GM21619 (cell line): ENCODE results near the gene CLTB.

ENCODE experiments used
- ATAC-seq: cut with Tn5 transposase; IDR thresholded peaks from one replicate; pipeline ENCODE4 v1.9.1; 2021; ENCODE audit not compliant: unreplicated experiment

Gene CLTB

DNA sequence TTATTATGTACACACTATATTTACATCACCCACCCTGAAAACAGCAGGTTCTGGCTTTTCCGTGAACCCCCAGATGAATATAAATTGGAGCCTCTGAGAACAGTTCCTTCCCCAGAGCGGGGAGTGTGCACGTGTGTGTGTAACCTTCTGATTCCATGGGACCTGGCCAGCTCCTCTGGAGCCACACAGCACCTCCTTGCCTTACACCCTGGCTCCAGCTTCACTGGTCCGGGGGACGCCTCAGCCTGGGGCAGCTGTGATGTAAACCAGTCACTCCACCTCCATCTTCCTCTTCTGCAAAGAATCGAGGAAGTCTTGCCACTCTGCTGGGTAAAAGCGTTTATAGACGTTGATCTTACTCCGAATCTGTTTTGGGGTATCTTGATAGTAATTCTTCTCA lies 32.4 kb downstream of the CLTB start:
- no peak for ATAC-seq

DNA sequence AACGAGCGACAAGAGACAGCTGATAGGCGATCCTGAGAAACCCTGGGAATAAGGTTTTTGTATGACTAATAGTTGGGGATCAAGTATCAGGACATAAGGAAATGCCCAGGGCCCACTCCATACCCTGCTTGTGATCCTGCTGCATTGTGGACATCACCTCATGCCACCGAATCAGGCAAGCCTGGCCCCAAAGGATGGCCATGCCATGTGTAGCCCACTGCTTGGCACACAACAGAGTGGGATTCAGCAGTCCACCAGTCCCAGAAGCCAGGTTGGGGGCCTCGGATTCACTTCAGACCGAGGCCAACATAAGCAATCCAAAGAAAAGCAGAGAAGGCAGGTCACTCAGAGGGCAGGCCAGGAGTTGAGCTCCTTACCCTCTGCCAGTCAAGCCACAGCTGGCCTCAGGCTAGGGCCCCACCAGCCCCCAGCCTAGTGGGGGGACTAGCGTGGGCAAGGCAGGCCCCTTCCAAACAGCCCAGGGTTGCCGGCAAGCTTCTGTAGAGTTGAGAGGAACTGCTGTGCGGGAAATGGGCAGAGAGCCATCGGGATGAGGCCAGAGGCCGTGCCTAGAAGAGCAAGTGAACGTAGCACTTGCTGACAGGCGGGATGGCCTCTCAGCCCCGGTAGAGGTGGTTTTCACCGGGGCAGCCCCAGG lies 33.0 kb downstream of the CLTB start:
- ATAC-seq, result no peak

DNA sequence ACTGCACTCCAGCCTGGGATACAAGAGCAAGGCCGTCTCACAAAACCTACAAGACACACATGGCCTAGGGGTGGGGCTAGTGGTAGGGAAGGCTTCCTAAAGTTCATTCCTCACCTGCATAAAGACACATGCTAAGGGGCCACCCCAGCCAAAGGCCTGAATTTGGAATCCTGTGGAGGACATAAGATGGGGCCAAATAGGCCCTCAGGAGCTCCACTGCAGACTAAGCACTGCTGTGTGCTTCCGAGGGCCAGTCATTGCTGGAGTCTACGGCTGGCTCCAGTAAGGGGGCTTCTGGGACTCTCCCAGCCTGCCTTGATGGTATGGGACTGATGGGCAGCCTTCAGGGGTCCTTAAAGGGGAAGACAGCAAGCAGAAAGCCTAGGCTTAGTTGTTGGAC lies 33.6 kb downstream of the CLTB start:
- no peak for ATAC-seq

DNA sequence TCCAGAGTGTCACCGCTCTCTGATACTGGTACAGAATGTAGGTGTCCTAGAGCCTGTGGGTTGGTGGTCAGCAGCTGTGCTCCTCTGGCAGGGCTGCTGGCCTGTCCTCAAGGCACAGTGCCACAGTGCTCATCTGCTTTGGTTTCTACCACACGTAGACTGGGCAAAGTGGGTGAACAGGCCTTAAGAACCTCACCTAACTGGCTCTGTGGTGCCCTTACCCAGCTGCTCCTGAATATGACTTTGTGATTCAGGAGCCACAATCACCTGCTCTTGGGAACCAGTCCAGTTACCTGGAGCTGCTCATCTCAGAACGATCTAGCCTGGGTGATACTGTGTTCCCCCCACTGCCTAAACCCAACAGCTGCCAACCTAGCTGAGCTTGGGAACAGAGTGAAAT lies 34.4 kb downstream of the CLTB start:
- no peak for ATAC-seq

DNA sequence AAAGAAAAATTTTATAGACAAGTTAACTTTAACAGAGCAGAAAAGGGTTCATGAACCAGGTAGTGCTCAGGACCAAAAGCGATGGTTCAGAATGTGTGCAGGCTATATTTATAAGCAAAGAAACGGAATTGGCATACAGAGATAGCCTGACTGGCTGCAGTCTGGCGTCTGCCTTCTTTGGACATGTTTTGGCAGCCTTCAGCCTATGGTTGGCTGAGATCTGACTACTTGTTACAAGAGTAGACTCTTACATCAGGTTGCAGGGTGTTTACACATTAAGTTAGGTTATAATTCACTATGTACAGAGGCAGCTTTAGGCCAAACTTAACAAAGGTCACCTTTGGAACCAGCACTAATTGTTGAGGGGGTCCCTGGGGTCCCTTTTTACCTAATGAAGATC lies 34.9 kb downstream of the CLTB start:
- ATAC-seq, result no peak

DNA sequence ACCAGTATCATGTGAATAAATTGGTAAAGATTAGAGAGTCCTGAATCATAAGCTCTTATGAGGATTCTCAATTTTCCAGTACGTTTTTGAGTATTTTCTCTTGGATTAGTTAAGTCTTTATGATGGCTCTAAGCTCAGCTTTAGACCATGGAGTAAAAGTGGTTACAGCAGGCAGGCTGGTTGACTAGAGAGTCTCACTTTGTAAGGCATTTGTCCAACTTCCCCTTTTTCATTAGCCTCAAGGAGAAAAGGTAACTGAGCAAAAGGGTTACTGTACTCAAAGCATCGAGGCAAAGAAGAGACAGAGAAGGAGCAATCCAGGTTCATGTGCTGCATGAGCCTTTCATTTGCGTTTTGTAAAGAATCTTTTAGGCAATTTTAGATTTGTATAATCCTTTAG lies 36.5 kb downstream of the CLTB start:
- ATAC-seq, result no peak

DNA sequence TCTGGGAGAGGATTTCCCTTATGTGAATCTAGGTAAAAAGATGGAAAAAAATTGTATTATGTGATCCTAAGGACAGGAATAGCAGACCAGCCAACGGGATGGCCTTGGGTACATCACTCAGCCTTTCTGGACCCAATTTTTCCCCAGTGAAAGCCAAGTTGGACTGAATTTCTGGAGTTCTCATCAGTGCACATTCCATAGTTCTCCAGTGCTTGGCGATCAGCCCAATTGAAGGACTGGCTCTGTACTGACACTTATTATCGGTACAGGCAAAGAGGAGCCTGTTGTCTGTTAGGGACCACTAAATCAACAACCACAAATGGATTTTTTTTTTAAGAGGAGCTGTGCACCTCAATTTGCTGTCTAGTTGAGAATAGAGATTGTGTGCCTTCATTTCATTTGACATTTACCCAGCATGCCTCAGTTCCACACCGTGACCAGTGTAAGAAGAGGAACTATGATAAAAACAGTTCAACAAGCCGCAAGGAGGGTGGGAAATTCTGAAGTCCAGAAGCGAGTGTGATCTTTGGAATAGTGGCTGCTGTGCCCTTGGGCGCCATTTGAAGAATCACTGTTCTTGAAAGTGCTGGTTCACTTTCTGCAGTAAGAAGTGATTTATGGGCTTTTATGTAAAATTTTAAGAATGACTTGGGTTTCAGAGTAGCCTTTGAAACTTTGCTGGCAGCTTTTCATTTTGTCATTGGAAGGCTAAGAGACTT lies 43.1 kb downstream of the CLTB start:
- ATAC-seq, result no peak

DNA sequence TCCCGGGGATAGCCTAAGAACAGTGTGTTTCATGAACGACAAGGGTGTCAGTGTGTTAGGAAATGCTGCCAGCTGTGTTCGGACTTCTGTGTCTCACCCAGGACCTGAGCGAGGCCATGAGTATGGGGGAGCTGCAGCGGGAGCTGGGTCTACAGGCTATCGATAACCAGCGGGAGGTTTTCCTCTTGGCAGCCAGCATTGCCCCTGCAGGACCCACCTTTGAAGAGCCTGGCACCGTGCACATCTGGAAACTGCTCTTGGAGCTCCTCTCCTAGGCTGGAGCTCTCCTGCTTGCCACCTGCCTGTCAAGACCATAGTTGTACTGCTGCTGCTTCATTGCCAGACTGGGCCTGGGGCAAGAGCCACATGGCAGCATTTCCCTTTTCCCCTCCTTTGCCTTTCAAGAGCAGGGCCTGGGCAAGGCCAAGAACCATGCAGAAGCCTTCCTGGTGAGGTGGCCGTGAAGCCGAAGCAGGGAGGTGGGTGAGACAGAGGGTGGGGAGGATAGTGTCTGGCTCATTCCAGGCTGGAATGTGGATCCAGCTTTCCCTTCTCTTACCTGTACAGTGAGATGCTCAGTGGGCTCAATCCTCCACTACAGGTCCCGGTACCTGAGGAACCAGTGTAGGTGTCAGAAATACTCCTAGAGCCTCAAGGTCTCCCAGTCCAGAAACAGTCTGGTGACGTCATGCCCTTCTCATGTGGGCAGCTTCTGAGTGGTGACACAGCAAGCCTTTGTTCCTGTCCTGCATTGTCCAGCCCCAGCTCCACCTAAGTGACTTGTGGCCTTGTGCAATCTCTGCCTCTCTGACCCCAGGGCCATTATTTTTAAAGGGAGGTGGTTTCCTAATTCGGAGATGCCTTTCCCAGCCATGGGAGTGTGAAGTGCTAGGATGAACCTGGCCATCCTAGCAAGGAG lies 44.5 kb downstream of the CLTB start:
- ATAC-seq, result no peak

DNA sequence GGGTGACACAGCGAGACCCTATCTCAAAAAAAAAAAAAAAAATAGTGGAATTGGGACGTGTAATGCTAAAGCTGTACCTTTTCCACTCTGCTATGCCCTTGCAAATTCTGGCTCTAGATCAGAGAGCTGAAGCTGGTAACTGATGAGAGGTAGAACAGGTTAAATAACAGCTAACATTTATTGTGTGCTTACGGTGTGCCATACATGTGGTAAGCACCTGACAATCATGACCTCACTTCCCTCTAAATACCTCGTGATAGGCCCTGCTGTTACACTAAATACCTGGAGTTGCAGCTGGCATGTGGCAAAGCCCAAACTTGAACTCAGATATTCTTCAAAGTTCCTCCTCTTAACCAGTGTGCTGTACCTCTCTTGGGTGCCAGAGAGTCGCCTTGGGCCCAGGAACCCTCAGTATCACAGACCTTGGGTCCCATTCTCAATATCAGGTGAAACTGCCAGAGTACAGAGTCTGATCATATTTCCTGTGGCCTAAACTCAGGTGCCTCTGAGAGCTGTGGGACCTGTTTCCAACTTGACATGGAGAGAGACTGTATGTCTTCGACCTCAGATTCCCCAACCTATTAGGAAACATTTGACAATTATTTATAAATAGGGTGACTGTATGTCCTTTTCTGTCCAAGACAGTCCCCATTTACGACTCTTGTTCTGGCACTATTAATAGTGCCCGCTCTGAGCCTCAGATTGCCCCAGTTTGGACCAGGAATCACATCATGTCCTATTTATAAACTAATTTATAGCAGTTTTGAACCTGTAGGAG lies 46.2 kb downstream of the CLTB start:
- no peak for ATAC-seq

DNA sequence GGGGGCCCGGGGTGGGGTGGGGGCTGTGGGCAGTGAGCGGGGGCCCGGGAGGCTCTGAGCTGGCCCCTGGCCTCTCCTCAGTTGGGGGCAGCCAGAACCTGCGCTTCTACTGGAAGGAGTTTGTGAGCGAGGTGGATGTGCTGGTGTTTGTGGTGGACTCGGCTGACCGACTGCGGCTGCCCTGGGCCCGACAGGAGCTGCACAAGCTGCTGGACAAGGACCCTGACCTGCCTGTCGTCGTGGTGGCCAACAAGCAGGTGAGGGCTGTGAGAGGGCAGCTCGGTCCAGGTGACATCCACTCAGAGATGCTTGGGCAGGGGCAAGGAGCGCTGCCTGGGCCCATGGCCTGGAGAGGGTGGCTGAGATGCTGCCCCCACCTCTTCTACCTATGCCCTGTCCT lies 47.6 kb downstream of the CLTB start:
- ATAC-seq, result no peak

DNA sequence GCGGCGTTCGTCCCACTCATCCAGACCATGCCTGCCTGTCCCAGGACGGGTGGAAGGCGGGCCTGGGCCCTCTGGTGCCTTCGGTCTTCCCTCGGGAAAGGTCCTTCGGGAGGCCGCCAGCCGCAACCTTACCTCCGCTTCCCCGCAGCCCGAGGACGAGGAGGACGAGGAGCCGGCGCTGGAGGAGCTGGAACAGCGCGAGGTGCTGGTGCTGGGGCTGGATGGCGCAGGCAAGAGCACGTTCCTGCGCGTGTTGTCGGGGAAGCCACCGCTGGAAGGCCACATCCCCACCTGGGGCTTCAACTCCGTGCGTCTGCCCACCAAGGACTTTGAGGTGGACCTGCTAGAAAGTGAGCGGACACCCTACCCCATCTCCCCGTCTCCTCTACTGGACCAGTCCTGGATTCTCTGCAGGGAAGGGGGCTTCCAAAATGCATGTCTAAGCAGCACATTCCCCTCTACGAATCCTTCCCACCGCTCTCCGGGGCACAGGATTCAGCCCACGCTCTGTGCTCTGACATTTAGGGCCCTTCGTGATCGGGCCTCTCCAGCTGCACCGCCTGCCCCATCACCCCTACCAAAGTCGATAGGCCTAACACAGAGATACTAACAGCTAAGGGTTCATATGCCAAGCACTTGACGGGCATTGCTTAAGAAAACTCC lies 50.0 kb downstream of the CLTB start:
- ATAC-seq, result no peak

DNA sequence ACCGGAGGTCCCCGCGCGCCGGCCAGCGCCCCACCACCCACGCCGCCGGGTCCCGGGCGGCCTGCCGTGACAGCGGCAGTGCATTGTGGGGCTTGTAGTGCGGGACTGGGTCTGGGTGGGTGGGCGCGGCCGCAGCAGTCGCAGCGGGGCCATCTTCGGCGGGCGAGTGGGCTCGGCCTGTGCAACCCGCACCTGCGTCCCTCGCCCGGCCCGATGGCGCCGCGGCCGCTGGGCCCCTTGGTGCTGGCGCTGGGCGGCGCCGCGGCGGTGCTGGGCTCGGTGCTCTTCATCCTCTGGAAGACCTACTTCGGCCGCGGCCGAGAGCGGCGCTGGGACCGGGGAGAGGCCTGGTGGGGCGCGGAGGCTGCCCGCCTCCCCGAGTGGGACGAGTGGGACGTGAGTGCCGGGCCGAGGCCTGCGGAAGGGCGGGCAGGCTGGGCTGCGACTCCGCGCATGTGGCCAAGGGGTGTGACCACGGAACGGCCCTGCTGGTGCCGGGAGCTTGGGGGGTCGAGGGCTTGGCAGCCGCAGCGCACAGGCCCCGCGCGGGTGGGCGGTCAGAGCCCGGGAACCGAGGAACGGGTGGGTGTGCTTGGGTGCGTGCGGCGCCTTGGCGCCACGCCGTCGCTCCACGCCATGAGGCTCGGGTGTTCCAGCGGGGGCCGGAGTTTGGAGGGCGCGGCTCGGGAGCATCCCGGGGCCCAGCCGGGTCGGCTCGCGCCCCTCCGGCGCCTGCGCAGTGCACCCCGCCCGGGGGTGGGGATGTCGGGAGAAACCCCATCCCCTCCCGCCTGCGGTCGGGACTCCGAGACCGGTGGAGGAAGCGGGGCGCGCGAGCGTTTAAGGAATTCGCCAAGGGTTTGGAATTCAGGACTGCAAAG lies 50.7 kb downstream of the CLTB start, which contains the start of gene ARL10:
Gene ARL10 (plus strand): TSS at position 137 of the 881 bp plus-strand sequence. CDS start 77 bp downstream, at position 214.
- ATAC-seq, result peak; percentile 32

DNA sequence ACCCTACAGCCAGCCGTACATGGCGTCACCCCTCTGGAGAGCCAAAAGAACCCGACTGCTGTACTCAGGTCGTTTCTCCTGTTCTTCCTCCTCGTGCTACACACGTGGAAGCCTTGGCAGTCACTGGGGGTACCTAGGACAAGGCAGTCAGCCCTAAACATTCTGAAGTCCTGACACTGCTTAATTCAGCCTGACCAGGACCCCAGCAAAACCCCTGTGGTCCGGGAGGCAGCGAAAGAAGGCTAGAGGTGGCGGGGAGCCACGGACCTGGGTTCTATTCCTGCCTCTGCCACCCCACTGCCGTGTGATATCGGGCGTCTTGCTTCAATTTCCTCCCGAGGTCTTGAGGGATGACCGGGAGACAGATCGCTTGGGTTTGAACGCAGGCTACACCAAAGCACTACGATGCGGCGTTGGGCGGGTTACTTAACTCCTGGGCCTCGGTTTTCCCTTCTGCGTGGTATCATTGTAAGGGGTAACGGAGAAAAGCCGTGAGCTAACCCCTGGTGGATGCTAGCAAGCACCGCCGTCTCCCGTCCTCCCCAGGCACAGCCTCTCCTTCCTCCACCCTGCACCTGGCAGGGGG lies 51.5 kb downstream of the CLTB start:
- no peak for ATAC-seq

DNA sequence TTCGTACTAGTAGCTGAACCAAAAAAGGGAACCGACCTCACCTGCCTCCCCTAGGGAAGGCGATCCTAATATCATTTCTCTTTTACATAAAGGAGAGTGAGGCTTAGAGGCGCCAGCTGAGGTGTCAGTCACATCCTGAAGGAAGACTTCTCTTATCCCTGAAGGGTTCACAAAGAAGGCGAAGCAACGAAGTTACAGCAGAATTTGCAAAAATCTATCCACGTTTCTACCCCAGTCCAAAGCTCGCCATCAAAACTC lies 54.2 kb downstream of the CLTB start:
- ATAC-seq, result peak; percentile 11

DNA sequence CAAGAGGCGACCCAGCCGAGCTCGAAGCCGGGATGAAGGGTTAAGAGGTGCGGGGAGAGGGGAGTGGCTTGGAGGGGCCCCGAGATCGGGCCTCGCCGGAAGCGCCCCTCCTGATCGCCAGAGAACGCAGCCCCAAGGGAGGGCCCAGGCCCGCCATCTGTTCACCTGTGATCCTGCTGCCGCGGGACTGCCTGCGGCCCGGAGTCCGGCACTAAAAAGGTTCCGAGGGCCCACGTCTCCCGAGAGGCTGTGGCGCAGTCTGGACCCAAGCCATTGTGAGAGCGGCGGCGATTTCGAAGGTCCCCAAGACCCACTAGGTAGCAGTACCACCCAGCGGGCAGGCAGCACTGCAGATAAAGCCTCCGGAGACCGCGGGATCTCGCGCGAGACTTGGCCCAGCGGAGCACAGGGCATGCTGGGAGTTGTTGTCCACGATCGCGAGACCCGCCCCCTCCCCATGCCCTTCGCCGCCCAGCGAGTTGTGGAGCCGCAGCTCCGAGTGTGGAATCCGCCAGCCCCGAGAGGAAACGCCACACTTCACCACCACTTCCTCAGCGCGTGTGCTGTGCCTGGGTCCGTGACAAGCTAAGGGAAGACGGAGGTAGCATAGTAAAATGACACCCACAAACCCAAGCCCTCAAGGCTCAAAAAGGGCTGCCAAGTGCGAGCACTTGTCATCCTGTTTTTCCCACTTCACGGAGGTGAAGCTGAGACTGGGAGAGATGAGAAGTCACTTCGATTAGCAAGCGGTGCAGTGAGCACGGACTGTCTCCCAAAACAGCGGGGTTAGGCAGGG lies 54.7 kb downstream of the CLTB start, which contains the start of gene KIAA1191:
Gene KIAA1191 (minus strand): TSS at position 328 of the 796 bp plus-strand sequence. CDS start 2,256 bp downstream, outside the sequence.
- peak; percentile 86 for ATAC-seq

DNA sequence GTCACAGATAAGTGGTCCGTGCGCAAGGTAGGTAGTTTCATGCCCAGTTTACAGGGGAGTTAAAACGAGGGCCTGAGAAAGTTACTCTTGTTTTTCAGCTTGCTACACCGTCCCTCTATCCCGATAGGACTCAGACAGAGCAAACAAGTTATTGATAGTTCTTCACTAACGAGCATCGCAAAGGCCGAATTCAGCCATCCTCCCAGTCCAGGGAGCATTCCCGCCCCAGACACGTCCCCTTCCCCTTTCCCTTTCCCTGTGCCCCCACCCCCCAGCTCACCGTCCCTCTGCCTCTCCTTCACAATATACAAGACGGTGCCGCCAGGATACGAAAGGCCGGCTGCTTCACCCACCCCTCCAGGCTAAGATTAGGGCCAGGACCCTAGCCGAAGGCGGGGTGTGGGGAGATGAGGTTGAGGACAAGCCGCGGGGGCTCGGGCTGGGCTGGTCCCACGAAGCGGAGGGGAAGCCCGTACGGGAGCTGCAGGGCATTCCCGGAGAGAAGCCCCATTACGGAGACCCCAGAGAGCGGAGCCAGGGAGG lies 55.4 kb downstream of the CLTB start:
- no peak for ATAC-seq

DNA sequence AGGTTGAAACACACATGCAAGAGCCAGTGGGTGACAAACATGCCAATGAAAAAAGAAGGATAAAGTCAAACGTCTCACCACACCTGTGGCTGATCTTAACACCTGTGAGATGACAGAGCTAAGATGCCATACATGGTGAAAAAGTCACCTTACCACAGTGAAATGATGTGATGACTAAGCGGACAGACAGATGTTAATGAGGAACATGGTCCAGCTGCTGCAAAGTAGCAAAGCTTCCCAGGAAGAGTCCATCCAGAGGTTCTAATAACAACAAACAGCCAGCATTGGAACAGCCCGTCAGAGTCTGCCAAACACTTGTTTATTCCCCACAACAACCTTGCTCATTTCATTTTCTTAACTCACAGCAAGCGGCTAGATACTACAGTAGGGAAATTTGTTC lies 56.7 kb downstream of the CLTB start:
- no peak for ATAC-seq

DNA sequence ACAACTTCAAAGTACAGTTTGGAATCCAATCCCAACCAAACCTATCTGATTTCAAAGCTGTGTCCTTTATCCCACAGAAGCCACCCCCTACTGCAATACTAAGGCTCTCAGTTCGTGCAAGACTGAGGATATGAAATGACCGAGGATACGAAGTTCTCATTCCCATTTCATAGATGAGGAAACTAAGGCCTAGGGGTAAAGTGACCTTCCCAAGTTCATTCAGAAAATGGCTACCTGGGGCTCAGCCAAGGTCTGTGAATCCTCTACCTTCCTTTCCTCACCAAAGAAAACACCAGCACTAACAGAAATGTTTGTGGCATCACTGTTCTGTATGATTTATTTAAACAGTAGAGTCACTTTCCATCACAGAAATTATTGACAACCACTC lies 60.2 kb downstream of the CLTB start:
- no peak for ATAC-seq
